Neural crest cell (in vitro differentiated cells): ENCODE measurements around the gene PROSER2. TPM values are rescaled to one million over a fixed set of nuclear protein-coding genes. Genes with fewer than 3 reads are reported as not detected.

Experiments used
- DNase-seq: peaks from one replicate; pipeline ENCODE4 v3.0.0; 2021; ENCODE audit warnings: low read depth, mixed read lengths, low spot score
- H3K27ac Mint-ChIP-seq: one replicate; pipeline ENCODE4 v1.8.0; 2021; ENCODE audit warnings: mild to moderate bottlenecking, mixed read lengths; ENCODE audit not compliant: unreplicated experiment
- H3K27me3 Mint-ChIP-seq: 2 replicates; pipeline ENCODE4 v1.8.0; 2021; ENCODE audit warnings: low read depth, mild to moderate bottlenecking, mixed read lengths
- H3K36me3 Mint-ChIP-seq: 2 replicates; pipeline ENCODE4 v1.8.0; 2021; ENCODE audit warnings: low read depth, mild to moderate bottlenecking, mixed read lengths
- H3K4me1 Mint-ChIP-seq: 2 replicates; pipeline ENCODE4 v1.8.0; 2021; ENCODE audit warnings: mixed read lengths
- H3K4me3 Mint-ChIP-seq: one replicate; pipeline ENCODE4 v1.8.0; 2021; ENCODE audit warnings: mild to moderate bottlenecking, mixed read lengths
- H3K9me3 Mint-ChIP-seq: 2 replicates; pipeline ENCODE4 v1.8.0; 2021; ENCODE audit warnings: mixed read lengths
- total RNA-seq: library from RNA; stranded (reverse); gene quantifications from 2 replicates; pipeline ENCODE4 v1.2.1, GENCODE V29; 2021
- TF ChIP-seq, protein P1 (sequence below): fragments of 200-600 bp; sonication (generic); conservative IDR thresholded peaks from 2 replicates; pipeline ENCODE4 v1.5.0; 2021; ENCODE audit warnings: antibody characterized with exemption, mild to moderate bottlenecking

The PROSER2 gene
- total RNA-seq, 1 donor from 2014 or later, result 7.5 TPM

DNA sequence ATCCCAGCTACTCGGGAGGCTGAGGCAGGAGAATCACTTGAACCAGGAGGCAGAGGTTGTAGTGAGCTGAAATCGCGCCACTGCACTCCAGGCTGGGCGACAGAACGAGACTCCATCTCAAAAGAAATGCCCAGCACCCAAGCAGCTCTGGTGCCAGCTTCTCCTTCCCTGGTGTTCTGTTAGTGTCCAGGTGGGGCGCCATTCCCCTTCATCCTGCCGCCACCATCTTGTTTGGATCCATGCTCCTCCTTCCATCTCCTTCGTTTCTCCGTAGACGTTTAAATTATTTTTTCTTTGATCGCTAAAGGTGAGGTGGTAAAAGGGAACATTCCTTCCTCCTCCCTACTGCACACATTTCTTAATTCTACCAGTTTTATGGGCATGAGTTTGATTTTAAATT lies 30.3 kb downstream of the PROSER2 start:
- no peaks in the 10 kb centered on the region for H3K27me3 Mint-ChIP-seq
- H3K9me3 Mint-ChIP-seq, result no peaks in the 10 kb centered on the region
- TF ChIP-seq, protein P1, sequence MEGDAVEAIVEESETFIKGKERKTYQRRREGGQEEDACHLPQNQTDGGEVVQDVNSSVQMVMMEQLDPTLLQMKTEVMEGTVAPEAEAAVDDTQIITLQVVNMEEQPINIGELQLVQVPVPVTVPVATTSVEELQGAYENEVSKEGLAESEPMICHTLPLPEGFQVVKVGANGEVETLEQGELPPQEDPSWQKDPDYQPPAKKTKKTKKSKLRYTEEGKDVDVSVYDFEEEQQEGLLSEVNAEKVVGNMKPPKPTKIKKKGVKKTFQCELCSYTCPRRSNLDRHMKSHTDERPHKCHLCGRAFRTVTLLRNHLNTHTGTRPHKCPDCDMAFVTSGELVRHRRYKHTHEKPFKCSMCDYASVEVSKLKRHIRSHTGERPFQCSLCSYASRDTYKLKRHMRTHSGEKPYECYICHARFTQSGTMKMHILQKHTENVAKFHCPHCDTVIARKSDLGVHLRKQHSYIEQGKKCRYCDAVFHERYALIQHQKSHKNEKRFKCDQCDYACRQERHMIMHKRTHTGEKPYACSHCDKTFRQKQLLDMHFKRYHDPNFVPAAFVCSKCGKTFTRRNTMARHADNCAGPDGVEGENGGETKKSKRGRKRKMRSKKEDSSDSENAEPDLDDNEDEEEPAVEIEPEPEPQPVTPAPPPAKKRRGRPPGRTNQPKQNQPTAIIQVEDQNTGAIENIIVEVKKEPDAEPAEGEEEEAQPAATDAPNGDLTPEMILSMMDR, result peak; percentile 23
- peak overlapping the region; percentile 48 for H3K27ac Mint-ChIP-seq
- H3K4me3 Mint-ChIP-seq, result no peak overlapping the region
- H3K36me3 Mint-ChIP-seq, result peaks cover 3% of the 10 kb centered on the region
- H3K4me1 Mint-ChIP-seq, result no peaks in the 10 kb centered on the region
- no peak for DNase-seq

DNA sequence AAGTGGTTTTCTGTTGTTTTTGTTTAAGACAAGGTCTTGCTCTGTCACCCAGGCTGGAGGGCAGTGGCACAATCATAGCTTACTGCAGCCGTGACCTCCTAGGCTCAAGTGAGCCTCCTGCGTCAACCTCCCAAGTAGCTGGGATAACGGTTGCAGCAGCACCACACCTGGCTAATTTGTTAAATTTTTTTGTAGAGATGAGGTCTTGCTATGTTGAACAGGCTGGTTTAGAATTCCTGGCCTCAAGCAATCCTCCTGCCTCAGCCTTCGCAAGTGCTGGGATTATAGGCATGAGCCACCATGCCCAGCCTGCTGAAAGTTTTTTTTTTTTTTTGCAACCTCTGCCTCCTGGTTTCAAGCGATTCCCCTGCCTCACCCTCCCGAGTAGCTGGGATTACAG lies 31.1 kb downstream of the PROSER2 start:
- DNase-seq, result no peak
- Mint-ChIP-seq H3K4me1 (no peaks in the 10 kb centered on the region), H3K36me3 (peaks cover 3% of the 10 kb centered on the region), H3K9me3 (no peaks in the 10 kb centered on the region), H3K27me3 (no peaks in the 10 kb centered on the region), H3K4me3 (no peak overlapping the region), H3K27ac (no peak overlapping the region)
- TF ChIP-seq, protein P1, result no peak

DNA sequence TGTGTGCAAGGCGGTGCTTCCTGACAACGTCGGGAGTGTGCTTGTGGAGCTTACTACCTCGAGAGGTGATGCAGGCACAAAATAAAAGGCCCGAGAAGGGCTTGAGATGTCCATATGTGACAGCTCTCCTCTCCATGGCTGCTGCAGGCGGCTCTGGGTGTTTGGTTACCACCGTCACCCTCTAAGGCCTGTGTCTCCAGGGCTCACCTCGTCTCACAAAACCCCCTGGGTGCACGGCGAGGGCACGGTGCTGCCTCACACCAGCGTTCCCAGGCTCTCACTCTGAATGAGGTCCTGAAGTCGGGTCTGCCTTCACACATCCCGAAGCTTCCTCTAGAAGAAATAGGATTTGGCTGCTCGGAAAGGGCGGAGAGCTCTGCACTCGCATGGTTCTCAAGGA lies 32.9 kb downstream of the PROSER2 start:
- no peaks in the 10 kb centered on the region for H3K4me1 Mint-ChIP-seq
- peaks cover 3% of the 10 kb centered on the region for H3K36me3 Mint-ChIP-seq

DNA sequence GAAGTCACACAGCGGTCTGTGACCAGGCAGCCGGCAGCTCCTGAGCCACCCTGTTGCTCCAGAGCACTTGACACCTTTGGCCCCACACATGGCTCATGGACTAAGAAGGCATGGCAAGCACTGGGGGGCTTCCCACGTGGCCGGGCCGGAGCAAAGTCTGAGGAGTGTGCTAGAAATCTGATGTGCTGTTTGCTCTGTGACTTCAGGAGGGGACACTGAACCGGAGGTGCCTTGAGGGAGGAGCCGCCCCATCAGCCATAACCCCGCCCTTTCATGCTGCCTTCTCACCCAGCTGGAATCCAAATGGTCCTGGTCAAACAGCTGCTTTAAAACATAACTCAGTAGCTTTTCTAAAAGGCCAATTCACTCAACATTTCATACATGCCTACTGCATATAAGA lies 33.5 kb downstream of the PROSER2 start:
- no peaks in the 10 kb centered on the region for H3K4me1 Mint-ChIP-seq
- H3K27ac Mint-ChIP-seq, result peak overlapping the region; percentile 36
- TF ChIP-seq, protein P1, result no peak
- H3K9me3 Mint-ChIP-seq, result no peaks in the 10 kb centered on the region
- no peak for DNase-seq
- no peaks in the 10 kb centered on the region for H3K27me3 Mint-ChIP-seq
- no peak overlapping the region for H3K4me3 Mint-ChIP-seq
- peaks cover 3% of the 10 kb centered on the region for H3K36me3 Mint-ChIP-seq

More for the DNA sequence above, 32.9 kb downstream of the PROSER2 start:
- no peak overlapping the region for H3K27ac Mint-ChIP-seq
- H3K4me3 Mint-ChIP-seq, result no peak overlapping the region
- TF ChIP-seq, protein P1, result no peak
- no peak for DNase-seq
- H3K9me3 Mint-ChIP-seq, result no peaks in the 10 kb centered on the region
- H3K27me3 Mint-ChIP-seq, result no peaks in the 10 kb centered on the region

DNA sequence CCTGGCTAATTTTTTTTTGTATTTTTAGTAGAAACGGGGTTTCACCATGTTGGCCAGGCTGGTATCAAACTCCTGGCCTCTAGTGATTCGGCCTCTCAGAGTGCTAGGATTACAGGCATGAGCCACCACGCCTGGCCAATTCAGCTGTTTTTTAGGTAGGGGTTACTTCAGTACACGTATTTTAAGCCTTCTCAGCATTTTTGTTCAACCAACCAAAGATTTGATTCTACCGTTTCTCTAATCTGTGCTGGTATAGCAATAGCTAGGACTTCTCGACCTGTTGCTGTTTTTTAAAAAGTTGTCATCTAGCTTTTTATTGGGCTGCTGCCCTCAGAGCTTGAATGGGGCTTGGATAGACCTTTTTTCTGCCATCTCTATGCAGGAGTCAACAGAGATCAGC lies 34.9 kb downstream of the PROSER2 start:
- H3K9me3 Mint-ChIP-seq, result no peaks in the 10 kb centered on the region
- TF ChIP-seq, protein P1, result no peak
- DNase-seq, result no peak
- H3K4me3 Mint-ChIP-seq, result no peak overlapping the region
- no peaks in the 10 kb centered on the region for H3K4me1 Mint-ChIP-seq
- H3K27me3 Mint-ChIP-seq, result no peaks in the 10 kb centered on the region
- H3K36me3 Mint-ChIP-seq, result peaks cover 3% of the 10 kb centered on the region
- no peak overlapping the region for H3K27ac Mint-ChIP-seq

DNA sequence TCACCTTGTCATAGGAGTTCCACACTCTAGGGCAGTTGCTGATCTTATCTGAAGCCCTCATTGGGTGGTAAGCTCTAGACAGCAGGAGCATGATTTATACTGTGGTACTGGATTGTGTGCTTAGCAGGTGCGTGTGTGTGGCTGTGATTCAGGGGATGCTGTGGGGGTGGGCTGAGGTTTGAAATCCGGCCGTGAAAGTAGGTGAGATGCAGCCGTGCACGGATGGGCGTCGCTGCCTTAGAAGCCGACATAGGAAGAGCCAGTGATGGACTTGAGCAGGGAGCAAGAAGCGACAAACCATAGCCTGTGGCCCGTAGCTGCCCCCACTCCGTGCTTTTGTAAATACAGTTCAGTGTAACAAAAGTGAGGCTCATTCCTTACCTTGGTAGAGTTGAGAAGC lies 38.2 kb downstream of the PROSER2 start:
- H3K27ac Mint-ChIP-seq, result peak overlapping the region; percentile 50
- H3K9me3 Mint-ChIP-seq, result no peaks in the 10 kb centered on the region
- TF ChIP-seq, protein P1, result no peak
- no peak overlapping the region for H3K4me3 Mint-ChIP-seq
- no peaks in the 10 kb centered on the region for H3K4me1 Mint-ChIP-seq
- no peak for DNase-seq
- no peaks in the 10 kb centered on the region for H3K27me3 Mint-ChIP-seq
- H3K36me3 Mint-ChIP-seq, result no peaks in the 10 kb centered on the region
